ENCODE data around the gene MCEE. TPM values are rescaled to one million over a fixed set of nuclear protein-coding genes. Genes with fewer than 3 reads are reported as not detected.
"Not testable (repeated sequence)": the region's sequence is repeated elsewhere in the genome, so short reads cannot be mapped to it uniquely, and the experiment has no call there.

The MCEE gene
- total and polyA plus RNA-seq, 5 donors = 25.0 to 44.2 (median 31.3) TPM

GRCh38 chr2:71153585-71154224 lies 23.7 kb upstream of the MCEE start:
- 73% methylated on average over 11 of the region's 11 CpGs for WGBS
- intact Hi-C loops (cut with DNase I) = no loop called here
- Histone ChIP-seq H3K27me3 (ENCODE audit: control insufficient read depth, insufficient read depth) (no peaks in the 10 kb centered on the region), H3K9me3 (ENCODE audit: control insufficient read depth, low read length) (no peaks in the 10 kb centered on the region), H3K4me3 (ENCODE audit: low read length) (no peak overlapping the region), H3K27ac (ENCODE audit: low read length) (no peak overlapping the region), H3K4me1 (ENCODE audit: control insufficient read depth, insufficient read depth, low read length) (no peaks in the 10 kb centered on the region)
- ATAC-seq (no peak), DNase-seq (no peak)

GRCh38 chr2:71151620-71152019 lies 21.6 kb upstream of the MCEE start:
- DNase-seq (no peak), ATAC-seq (no peak)
- no peaks in the 10 kb centered on the region for H3K4me1 ChIP-seq (ENCODE audit: control insufficient read depth, insufficient read depth, low read length)
- no peak overlapping the region for H3K27ac ChIP-seq (ENCODE audit: low read length)
- WGBS = 98% methylated on average over 1 of the region's 1 CpG
- no peaks in the 10 kb centered on the region for H3K27me3 ChIP-seq (ENCODE audit: control insufficient read depth, insufficient read depth)
- no peak overlapping the region for H3K4me3 ChIP-seq (ENCODE audit: low read length)
- no peaks in the 10 kb centered on the region for H3K9me3 ChIP-seq (ENCODE audit: control insufficient read depth, low read length)
- intact Hi-C loops (cut with DNase I) = no loop called here

- H3K9me3 ChIP-seq (ENCODE audit: control insufficient read depth, low read length) = no peaks in the 10 kb centered on the region
- intact Hi-C loops (cut with DNase I) = no loop called here
- DNase-seq (peak in 1 of 3 donors; percentile 49), ATAC-seq (peak; percentile 15 to 28)
- WGBS = 43% methylated on average over 3 of the region's 3 CpGs
- H3K27me3 ChIP-seq (ENCODE audit: control insufficient read depth, insufficient read depth) = no peaks in the 10 kb centered on the region
- no peaks in the 10 kb centered on the region for H3K4me1 ChIP-seq (ENCODE audit: control insufficient read depth, insufficient read depth, low read length)
- no peak overlapping the region for H3K27ac ChIP-seq (ENCODE audit: low read length)
- no peak overlapping the region for H3K4me3 ChIP-seq (ENCODE audit: low read length)
These were observed 20.2 kb upstream of the MCEE start for GRCh38 chr2:71150082-71150816.

GRCh38 chr2:71148506-71149063 lies 18.6 kb upstream of the MCEE start:
- H3K9me3 ChIP-seq (ENCODE audit: control insufficient read depth, low read length) = no peaks in the 10 kb centered on the region
- H3K4me3 ChIP-seq (ENCODE audit: low read length) = no peak overlapping the region
- H3K27ac ChIP-seq (ENCODE audit: low read length) = no peak overlapping the region
- H3K27me3 ChIP-seq (ENCODE audit: control insufficient read depth, insufficient read depth) = no peaks in the 10 kb centered on the region
- intact Hi-C loops (cut with DNase I) = no loop called here
- DNase-seq (no peak), ATAC-seq (no peak)
- no peaks in the 10 kb centered on the region for H3K4me1 ChIP-seq (ENCODE audit: control insufficient read depth, insufficient read depth, low read length)
- WGBS = 57% methylated on average over 2 of the region's 2 CpGs

GRCh38 chr2:71143782-71144181 lies 13.8 kb upstream of the MCEE start:
- peak in 1 of 2 donors; percentile 29 for ATAC-seq
- intact Hi-C loops (cut with DNase I) = no loop called here
- H3K4me3 ChIP-seq (ENCODE audit: low read length) = no peak overlapping the region
- H3K27ac ChIP-seq (ENCODE audit: low read length) = no peak overlapping the region
- WGBS = 62% methylated on average over 3 of the region's 3 CpGs
- H3K9me3 ChIP-seq (ENCODE audit: control insufficient read depth, low read length) = no peaks in the 10 kb centered on the region
- no peaks in the 10 kb centered on the region for H3K27me3 ChIP-seq (ENCODE audit: control insufficient read depth, insufficient read depth)
- no peaks in the 10 kb centered on the region for H3K4me1 ChIP-seq (ENCODE audit: control insufficient read depth, insufficient read depth, low read length)
- no peak for DNase-seq

GRCh38 chr2:71136174-71136573 lies 6.1 kb upstream of the MCEE start:
- no peak overlapping the region for H3K4me3 ChIP-seq (ENCODE audit: low read length)
- WGBS = 94% methylated on average over 3 of the region's 3 CpGs
- intact Hi-C loops (cut with DNase I) = no loop called here
- DNase-seq = no peak
- no peak overlapping the region for H3K27ac ChIP-seq (ENCODE audit: low read length)
- no peaks in the 10 kb centered on the region for H3K9me3 ChIP-seq (ENCODE audit: control insufficient read depth, low read length)
- ATAC-seq = no peak
- no peaks in the 10 kb centered on the region for H3K4me1 ChIP-seq (ENCODE audit: control insufficient read depth, insufficient read depth, low read length)
- H3K27me3 ChIP-seq (ENCODE audit: control insufficient read depth, insufficient read depth) = no peaks in the 10 kb centered on the region

- DNase-seq = no peak
- intact Hi-C loops (cut with DNase I) = no loop called here
- Histone ChIP-seq H3K9me3 (ENCODE audit: control insufficient read depth, low read length) (no peaks in the 10 kb centered on the region), H3K4me3 (ENCODE audit: low read length) (no peak overlapping the region), H3K4me1 (ENCODE audit: control insufficient read depth, insufficient read depth, low read length) (no peaks in the 10 kb centered on the region), H3K27ac (ENCODE audit: low read length) (no peak overlapping the region), H3K27me3 (ENCODE audit: control insufficient read depth, insufficient read depth) (no peaks in the 10 kb centered on the region)
- no peak for ATAC-seq
These were observed 3.6 kb upstream of the MCEE start for GRCh38 chr2:71133603-71134002.

GRCh38 chr2:71131387-71132166 lies 1.5 kb upstream of the MCEE start:
- ATAC-seq; H3K27me3 ChIP-seq (ENCODE audit: control insufficient read depth, insufficient read depth); intact Hi-C loops (cut with DNase I); H3K27ac ChIP-seq (ENCODE audit: low read length); DNase-seq; H3K4me1 ChIP-seq (ENCODE audit: control insufficient read depth, insufficient read depth, low read length); H3K9me3 ChIP-seq (ENCODE audit: control insufficient read depth, low read length): not testable (repeated sequence)
- WGBS = 55% methylated on average over 7 of the region's 7 CpGs
- peak overlapping the region; percentile 69 for H3K4me3 ChIP-seq (ENCODE audit: low read length)

GRCh38 chr2:71130905-71131244 lies 846 bp upstream of the MCEE start:
- ATAC-seq = peak in 1 of 2 donors; percentile 9
- intact Hi-C loops (cut with DNase I) = no loop called here
- no peak for DNase-seq
- H3K27ac ChIP-seq (ENCODE audit: low read length) = no peak overlapping the region
- H3K4me3 ChIP-seq (ENCODE audit: low read length) = peak overlapping the region; percentile 69
- H3K27me3 ChIP-seq (ENCODE audit: control insufficient read depth, insufficient read depth) = no peaks in the 10 kb centered on the region
- no peaks in the 10 kb centered on the region for H3K9me3 ChIP-seq (ENCODE audit: control insufficient read depth, low read length)
- WGBS = 2% methylated on average over 4 of the region's 4 CpGs
- H3K4me1 ChIP-seq (ENCODE audit: control insufficient read depth, insufficient read depth, low read length) = peaks cover 1% of the 10 kb centered on the region

- under 1% methylated on average over 17 of the region's 17 CpGs for whole genome bisulfite sequencing
- Histone ChIP-seq H3K4me1 (ENCODE audit: control insufficient read depth, insufficient read depth, low read length) (peaks cover 1% of the 10 kb centered on the region), H3K9me3 (ENCODE audit: control insufficient read depth, low read length) (no peaks in the 10 kb centered on the region), H3K4me3 (ENCODE audit: low read length) (peak overlapping the region; percentile 69), H3K27me3 (ENCODE audit: control insufficient read depth, insufficient read depth) (no peaks in the 10 kb centered on the region), H3K27ac (ENCODE audit: low read length) (peak overlapping the region; percentile 97)
- DNase-seq (no peak), ATAC-seq (peak; percentile 74 to 80)
- intact Hi-C loops (cut with DNase I) = no loop called here
These were observed 202 bp downstream of the MCEE start for GRCh38 chr2:71129902-71130151.

Measured in right cardiac atrium (tissue), 5 donors.